SK-N-SH (cell line): ENCODE data around the gene SEC14L2.

ENCODE experiments used
- FOXM1 ChIP-seq: IDR thresholded peaks from 2 replicates; pipeline ENCODE4 v1.4.0; 2012; ENCODE audit warnings: low read depth, mild to moderate bottlenecking
- GABPA ChIP-seq: IDR thresholded peaks from 2 replicates; pipeline ENCODE4 v1.4.0; 2012; ENCODE audit warnings: low read depth, mild to moderate bottlenecking
- GATA2 ChIP-seq: sonication (generic); formaldehyde crosslinking; IDR thresholded peaks from 2 replicates; pipeline ENCODE4 v1.5.0; 2020; ENCODE audit warnings: mild to moderate bottlenecking, missing genetic modification reagents
- JUND ChIP-seq: IDR thresholded peaks from 2 replicates; pipeline ENCODE4 v1.4.0; 2012
- POLR2AphosphoS5 ChIP-seq: IDR thresholded peaks from 2 replicates; pipeline ENCODE4 v1.6.1; 2012; ENCODE audit warnings: low read depth, low read length
- RAD21 ChIP-seq: IDR thresholded peaks from 2 replicates; pipeline ENCODE4 v1.6.1; 2012; ENCODE audit warnings: mild to moderate bottlenecking, low read length
- RCOR1 ChIP-seq: fragments of 150-350 bp; IDR thresholded peaks from 2 replicates; pipeline ENCODE4 v1.6.1; 2017; ENCODE audit warnings: antibody characterized with exemption, low read length
- RFX5 ChIP-seq: IDR thresholded peaks from 2 replicates; pipeline ENCODE4 v1.6.1; 2012; ENCODE audit warnings: mild to moderate bottlenecking, improper control_type of control experiment, low read length
- TEAD4 ChIP-seq: IDR thresholded peaks from 2 replicates; pipeline ENCODE4 v1.4.0; 2012; ENCODE audit warnings: mild to moderate bottlenecking, borderline replicate concordance; ENCODE audit not compliant: insufficient read depth
- TF ChIP-seq, protein P1 (sequence below): fragments of 200-600 bp; sonication (generic); IDR thresholded peaks from 2 replicates; pipeline ENCODE4 v1.6.1; 2017; ENCODE audit warnings: antibody characterized with exemption, mild to moderate bottlenecking, moderate library complexity

DNA sequence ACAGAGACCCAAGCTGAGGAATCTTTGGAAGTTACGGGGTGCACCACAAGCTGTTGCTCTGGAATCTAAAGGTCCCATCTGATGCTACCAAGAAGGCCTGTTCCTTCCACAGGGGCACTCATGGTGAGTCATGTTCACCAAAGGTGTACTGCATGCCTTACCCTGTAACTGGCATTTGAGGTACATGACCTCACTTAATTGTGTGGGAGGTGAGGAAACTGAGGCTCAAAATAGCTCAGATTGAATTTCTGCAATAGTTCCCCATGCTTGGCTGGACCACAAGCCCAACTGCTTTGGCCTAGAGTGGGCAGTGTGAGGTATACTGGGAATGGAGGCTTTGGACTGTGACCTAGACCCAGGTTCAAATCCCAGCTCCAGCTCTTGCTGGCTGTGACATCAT is 37.0 kb downstream of the SEC14L2 start:
- no peak for TF ChIP-seq RCOR1
- TF ChIP-seq TEAD4, result no peak
- TF ChIP-seq POLR2AphosphoS5, result no peak
- TF ChIP-seq, protein P1, sequence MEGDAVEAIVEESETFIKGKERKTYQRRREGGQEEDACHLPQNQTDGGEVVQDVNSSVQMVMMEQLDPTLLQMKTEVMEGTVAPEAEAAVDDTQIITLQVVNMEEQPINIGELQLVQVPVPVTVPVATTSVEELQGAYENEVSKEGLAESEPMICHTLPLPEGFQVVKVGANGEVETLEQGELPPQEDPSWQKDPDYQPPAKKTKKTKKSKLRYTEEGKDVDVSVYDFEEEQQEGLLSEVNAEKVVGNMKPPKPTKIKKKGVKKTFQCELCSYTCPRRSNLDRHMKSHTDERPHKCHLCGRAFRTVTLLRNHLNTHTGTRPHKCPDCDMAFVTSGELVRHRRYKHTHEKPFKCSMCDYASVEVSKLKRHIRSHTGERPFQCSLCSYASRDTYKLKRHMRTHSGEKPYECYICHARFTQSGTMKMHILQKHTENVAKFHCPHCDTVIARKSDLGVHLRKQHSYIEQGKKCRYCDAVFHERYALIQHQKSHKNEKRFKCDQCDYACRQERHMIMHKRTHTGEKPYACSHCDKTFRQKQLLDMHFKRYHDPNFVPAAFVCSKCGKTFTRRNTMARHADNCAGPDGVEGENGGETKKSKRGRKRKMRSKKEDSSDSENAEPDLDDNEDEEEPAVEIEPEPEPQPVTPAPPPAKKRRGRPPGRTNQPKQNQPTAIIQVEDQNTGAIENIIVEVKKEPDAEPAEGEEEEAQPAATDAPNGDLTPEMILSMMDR, result no peak
- TF ChIP-seq FOXM1, result no peak
- no peak for TF ChIP-seq JUND
- TF ChIP-seq GABPA, result no peak
- no peak for TF ChIP-seq RAD21
- no peak for TF ChIP-seq RFX5
- no peak for TF ChIP-seq GATA2 (CRISPR knock-in tag)
